ENCODE measurements around the gene TXLNA. TPM values are rescaled to one million over a fixed set of nuclear protein-coding genes. Genes with fewer than 3 reads are reported as not detected.
"Not testable (repeated sequence)": the region's sequence is repeated elsewhere in the genome, so short reads cannot be mapped to it uniquely, and the experiment has no call there.

The TXLNA gene
- 17.1 to 35.8 TPM (median 20.0 TPM) in 3 replicates for polyA plus RNA-seq
- polyA plus RNA-seq (2011; ENCODE audit: low read depth) = 13.2 TPM
- 18.6 and 22.9 TPM in 2 replicates for polyA plus RNA-seq (2011; cell fraction: cytosol; rRNA removed)
- 52.0 and 54.8 TPM in 2 replicates for polyA plus RNA-seq (2011; cell fraction: nucleus; rRNA removed)
- 18.5 and 27.6 TPM in 2 replicates for polyA plus RNA-seq (2012; ENCODE audit: low replicate concordance)
- 26.3 to 43.0 TPM (median 36.3 TPM) in 3 replicates for polyA minus RNA-seq
- polyA minus RNA-seq (2011; cell fraction: cytosol; rRNA and poly(A)+ RNA removed) = 18.4 TPM
- polyA minus RNA-seq (2011; cell fraction: nucleus; rRNA and poly(A)+ RNA removed) = 21.3 and 34.5 TPM in 2 replicates

DNA sequence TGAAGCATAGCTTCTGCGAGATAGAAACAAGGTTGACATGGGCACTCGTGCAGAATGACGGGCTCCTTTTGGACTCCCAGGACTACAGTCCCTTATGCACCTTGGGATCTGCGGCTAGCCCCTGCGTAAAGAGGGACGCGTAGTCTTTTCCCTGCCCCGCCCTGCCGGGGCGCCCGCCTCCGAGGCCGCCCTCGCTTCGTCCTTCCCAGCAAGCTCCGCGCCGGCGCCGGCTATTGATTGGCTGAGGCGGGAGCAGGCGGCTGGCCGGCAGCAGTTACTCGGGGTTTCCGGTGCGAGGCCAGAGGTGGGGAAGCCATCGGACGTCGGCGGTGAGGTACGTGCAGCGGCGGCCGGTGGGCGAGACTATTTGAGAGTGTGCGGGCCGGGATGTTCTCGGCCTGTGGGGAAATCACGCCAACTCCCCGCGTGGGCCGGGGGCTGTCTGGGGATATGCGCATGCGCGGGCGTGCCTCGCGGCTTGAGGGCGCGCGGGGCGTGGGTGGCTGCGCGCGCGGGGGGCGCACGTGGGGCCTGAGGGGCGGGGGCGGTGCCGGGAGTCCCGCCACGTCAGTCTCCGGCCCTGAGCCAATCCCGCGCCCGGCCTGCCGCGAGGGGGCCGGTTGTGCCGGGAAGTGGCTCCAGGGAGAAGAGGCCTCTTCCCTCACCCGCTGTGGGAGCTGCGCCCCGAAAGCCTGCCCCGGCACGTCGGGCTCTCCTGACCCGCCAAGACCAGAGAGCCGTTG, at the start of gene TXLNA:
Gene TXLNA (plus strand): TSS at position 233 of the 743 bp plus-strand sequence. CDS start 671 bp downstream, outside the sequence.
- Histone ChIP-seq H3K9ac (ENCODE audit: control insufficient read depth, extremely low read depth, insufficient read depth, low read length) (peak within 1 kb of the TSS; percentile 90), H3K79me2 (ENCODE audit: control insufficient read depth, insufficient read depth, low read length) (peaks cover 39% of the 10 kb centered on the region), H3K9me3 (ENCODE audit: control insufficient read depth, low read depth, low read length) (no peaks in the 10 kb centered on the region), H3K27ac (ENCODE audit: control insufficient read depth, insufficient read depth, low read length) (peak within 1 kb of the TSS; percentile 90), H3K4me3 (ENCODE audit: control insufficient read depth in 2 of 3, extremely low read depth in 1 of 3, insufficient read depth in 2 of 3, low read depth in 1 of 3, low read length in 3 of 3) (peak within 1 kb of the TSS; percentile 47 to 95 (median 70)), H2AFZ (ENCODE audit: control insufficient read depth, low read length) (peak within 1 kb of the TSS; percentile 74), H3K9me1 (ENCODE audit: control insufficient read depth, extremely low read depth, insufficient read depth, low read length) (peaks cover 3% of the 10 kb centered on the region), H4K20me1 (ENCODE audit: control insufficient read depth, extremely low read depth, insufficient read depth, low read length) (no peaks in the 10 kb centered on the region), H3K4me1 (ENCODE audit: control insufficient read depth, extremely low read depth, insufficient read depth, low read length) (peaks cover 19% of the 10 kb centered on the region), H3K4me2 (ENCODE audit: control insufficient read depth, extremely low read depth, insufficient read depth, low read depth, low read length) (peak within 1 kb of the TSS; percentile 87), H3K36me3 (ENCODE audit: control insufficient read depth in 2 of 2, extremely low read depth in 1 of 2, insufficient read depth in 2 of 2, low read length in 2 of 2) (peaks cover 9 to 32% of the 10 kb centered on the region in 2 experiments), H3K27me3 (ENCODE audit: control insufficient read depth, extremely low read depth, insufficient read depth, low read length) (no peaks in the 10 kb centered on the region)
- dilution Hi-C loops (cut with MboI; ENCODE audit: extremely low pct_ligation_motif_present, low sequenced_read_pairs) = no loop called here
- DNase-seq (ENCODE audit: low read depth, low spot score) = peak; percentile 60
- FAIRE-seq = no peak
- TF ChIP-seq, protein P1, sequence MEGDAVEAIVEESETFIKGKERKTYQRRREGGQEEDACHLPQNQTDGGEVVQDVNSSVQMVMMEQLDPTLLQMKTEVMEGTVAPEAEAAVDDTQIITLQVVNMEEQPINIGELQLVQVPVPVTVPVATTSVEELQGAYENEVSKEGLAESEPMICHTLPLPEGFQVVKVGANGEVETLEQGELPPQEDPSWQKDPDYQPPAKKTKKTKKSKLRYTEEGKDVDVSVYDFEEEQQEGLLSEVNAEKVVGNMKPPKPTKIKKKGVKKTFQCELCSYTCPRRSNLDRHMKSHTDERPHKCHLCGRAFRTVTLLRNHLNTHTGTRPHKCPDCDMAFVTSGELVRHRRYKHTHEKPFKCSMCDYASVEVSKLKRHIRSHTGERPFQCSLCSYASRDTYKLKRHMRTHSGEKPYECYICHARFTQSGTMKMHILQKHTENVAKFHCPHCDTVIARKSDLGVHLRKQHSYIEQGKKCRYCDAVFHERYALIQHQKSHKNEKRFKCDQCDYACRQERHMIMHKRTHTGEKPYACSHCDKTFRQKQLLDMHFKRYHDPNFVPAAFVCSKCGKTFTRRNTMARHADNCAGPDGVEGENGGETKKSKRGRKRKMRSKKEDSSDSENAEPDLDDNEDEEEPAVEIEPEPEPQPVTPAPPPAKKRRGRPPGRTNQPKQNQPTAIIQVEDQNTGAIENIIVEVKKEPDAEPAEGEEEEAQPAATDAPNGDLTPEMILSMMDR (optimal IDR thresholded peaks at IDR 0.05 in 1 of 3, IDR thresholded peaks at IDR 0.05 in 1 of 3, conservative IDR thresholded peaks at IDR 0.05 in 1 of 3; ENCODE audit: extremely low read depth in 1 of 3, insufficient read depth in 2 of 3, low read length in 3 of 3) = peak in 2 of 3 experiments; percentile 9 to 18
- no peak for TF ChIP-seq EZH2 (IDR thresholded peaks at IDR 0.05; ENCODE audit: low read length)

DNA sequence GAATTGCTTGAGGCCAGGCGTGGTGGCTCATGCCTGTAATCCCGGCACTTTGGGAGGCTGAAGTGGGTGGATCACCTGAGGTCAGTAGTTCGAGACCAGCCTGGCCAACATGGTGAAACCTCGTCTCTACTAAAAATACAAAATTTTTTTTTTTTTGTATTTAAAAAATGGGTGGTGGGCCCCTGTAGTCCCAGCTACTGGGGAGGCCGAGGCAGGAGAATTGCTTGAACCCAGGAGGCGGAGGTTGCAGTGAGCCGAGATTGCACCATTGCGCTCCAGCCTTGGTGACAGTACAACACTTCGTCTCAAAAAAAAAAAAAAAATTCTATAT, 45.6 kb upstream of the TXLNA start:
- H3K9ac ChIP-seq (ENCODE audit: control insufficient read depth, extremely low read depth, insufficient read depth, low read length); FAIRE-seq; H3K4me3 ChIP-seq (ENCODE audit: control insufficient read depth in 2 of 3, extremely low read depth in 1 of 3, insufficient read depth in 2 of 3, low read depth in 1 of 3, low read length in 3 of 3); H3K27me3 ChIP-seq (ENCODE audit: control insufficient read depth, extremely low read depth, insufficient read depth, low read length); H3K4me2 ChIP-seq (ENCODE audit: control insufficient read depth, extremely low read depth, insufficient read depth, low read depth, low read length); H3K9me1 ChIP-seq (ENCODE audit: control insufficient read depth, extremely low read depth, insufficient read depth, low read length); H2AFZ ChIP-seq (ENCODE audit: control insufficient read depth, low read length); H3K9me3 ChIP-seq (ENCODE audit: control insufficient read depth, low read depth, low read length); H3K36me3 ChIP-seq (ENCODE audit: control insufficient read depth in 2 of 2, extremely low read depth in 1 of 2, insufficient read depth in 2 of 2, low read length in 2 of 2); dilution Hi-C loops (cut with MboI; ENCODE audit: extremely low pct_ligation_motif_present, low sequenced_read_pairs); DNase-seq (ENCODE audit: low read depth, low spot score); H4K20me1 ChIP-seq (ENCODE audit: control insufficient read depth, extremely low read depth, insufficient read depth, low read length): not testable (repeated sequence)
- H3K79me2 ChIP-seq (ENCODE audit: control insufficient read depth, insufficient read depth, low read length) = peaks cover 67% of the 10 kb centered on the region
- H3K4me1 ChIP-seq (ENCODE audit: control insufficient read depth, extremely low read depth, insufficient read depth, low read length) = peaks cover 11% of the 10 kb centered on the region
- peak overlapping the region; percentile 56 for H3K27ac ChIP-seq (ENCODE audit: control insufficient read depth, insufficient read depth, low read length)

Measured in keratinocyte (primary cell).